ENCODE results near the gene TCERG1L.
"Not testable (repeated sequence)": the region's sequence is repeated elsewhere in the genome, so short reads cannot be mapped to it uniquely, and the experiment has no call there.

Gene TCERG1L

GRCh38 chr10:131246775-131247174 lies 64.7 kb downstream of the TCERG1L start:
- no peak for DNase-seq

DNA sequence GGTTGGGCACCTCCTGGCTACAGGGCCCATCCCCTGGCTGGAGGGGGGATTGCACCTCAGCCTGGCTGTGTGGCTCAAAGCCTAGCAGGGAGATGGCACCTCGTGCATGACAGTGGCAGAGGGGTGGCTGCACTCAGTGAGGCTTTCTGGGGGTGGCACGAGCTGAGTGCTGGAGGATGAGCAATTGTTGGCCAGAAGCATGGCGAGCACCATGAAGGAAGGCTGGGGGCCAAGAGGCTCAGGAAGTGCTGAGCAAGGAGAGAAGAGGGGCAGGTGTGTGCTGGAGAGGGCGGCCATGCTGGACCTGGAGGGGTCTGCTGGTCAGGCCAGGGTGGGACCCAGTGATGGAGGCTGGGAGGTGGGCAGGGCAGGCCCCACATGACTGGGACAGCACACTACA lies 65.4 kb downstream of the TCERG1L start:
- no peak for DNase-seq

DNA sequence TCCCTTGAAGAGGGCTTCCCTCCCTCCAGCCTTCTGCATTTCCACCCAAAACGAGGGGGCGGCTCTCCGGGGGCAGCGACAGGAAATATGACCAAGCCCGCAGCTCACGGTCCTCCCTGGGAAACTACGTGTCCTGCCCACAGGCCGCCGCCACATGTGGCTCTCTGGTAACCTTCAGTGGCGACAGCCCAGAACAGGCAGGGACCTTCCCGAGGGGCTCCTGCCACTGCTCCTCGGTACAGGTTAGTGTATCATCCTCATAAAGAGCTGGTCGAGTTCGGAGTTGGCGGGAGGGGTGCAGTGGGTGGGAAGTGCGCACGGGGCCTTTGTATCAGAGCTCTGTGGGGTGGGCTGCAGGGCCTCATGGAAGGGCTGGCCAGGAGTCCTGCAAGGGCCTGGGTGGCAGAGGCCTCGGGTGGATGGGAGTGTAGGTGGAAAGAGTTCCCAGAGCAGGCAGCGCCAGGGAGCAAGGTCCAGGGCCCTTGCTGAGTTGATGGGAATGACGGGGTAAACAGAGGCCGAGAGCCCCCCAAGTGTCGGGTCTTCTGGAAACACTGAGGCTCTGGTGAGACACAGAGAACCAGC lies 66.0 kb downstream of the TCERG1L start:
- DNase-seq = no peak

DNA sequence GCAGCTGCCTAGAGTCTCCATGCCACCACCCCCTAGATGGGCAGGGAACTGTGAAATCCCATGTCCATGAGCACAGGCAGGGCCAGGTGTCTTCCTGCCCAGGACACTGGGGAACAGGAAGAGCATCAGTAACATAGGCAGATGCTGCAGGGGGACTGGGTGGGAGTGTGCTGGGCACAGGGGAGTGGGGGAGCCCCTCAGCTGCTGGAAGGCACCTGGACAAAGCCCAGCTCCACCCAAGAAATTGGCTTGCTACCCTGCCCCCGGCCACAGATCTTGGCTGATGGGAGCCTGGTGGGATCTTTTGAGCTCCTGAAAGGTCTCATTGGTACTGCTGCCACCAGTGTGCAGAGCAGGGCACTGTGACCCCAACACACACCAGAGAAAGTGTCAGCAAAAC lies 66.7 kb downstream of the TCERG1L start:
- DNase-seq = no peak

- no peak for DNase-seq
Observed at GRCh38 chr10:131243076-131243475, 68.4 kb downstream of the TCERG1L start.

DNA sequence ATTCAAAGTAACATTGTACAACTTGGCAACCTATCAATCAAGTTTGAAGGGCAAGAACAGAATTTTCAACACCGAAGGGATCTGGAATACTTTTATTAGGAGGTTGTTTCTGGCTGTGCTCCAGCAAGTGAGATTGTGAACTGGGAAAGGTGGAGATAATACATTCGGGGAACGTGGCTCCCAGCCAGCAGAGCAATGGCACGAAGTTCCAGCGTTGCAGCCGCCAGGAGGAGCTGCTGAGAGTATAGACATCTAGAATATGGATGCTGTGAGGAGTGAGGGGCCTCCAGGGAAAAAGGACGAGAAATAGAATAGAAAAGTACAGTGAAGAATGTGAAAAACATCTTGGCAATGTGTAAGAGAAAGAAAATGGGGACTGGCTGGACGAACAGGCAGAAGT lies 69.5 kb downstream of the TCERG1L start:
- DNase-seq = no peak

DNA sequence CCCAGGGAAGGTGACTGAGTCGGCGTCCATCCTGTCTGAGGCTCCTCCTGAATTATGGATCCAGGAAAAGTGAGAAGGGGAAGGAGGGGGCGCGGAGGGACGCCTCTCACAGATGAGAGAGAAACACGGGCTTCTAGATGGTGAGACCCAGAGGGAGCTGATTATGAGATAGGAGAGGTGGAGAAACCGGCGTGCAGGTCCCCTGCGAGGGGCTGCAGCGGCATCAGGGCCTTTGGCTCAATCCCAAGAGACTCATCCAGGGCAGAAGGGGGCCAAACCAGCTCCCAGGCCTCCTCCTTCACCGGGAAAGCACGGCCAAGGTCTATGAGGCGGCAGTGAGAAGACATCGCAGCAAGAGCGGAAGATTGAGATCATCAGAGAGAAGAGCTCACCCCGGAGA lies 70.8 kb downstream of the TCERG1L start:
- no peak for DNase-seq

- no peak for DNase-seq
Observed at GRCh38 chr10:131239926-131240325, 71.6 kb downstream of the TCERG1L start.

GRCh38 chr10:131239450-131239849 lies 72.1 kb downstream of the TCERG1L start:
- no peak for DNase-seq

DNA sequence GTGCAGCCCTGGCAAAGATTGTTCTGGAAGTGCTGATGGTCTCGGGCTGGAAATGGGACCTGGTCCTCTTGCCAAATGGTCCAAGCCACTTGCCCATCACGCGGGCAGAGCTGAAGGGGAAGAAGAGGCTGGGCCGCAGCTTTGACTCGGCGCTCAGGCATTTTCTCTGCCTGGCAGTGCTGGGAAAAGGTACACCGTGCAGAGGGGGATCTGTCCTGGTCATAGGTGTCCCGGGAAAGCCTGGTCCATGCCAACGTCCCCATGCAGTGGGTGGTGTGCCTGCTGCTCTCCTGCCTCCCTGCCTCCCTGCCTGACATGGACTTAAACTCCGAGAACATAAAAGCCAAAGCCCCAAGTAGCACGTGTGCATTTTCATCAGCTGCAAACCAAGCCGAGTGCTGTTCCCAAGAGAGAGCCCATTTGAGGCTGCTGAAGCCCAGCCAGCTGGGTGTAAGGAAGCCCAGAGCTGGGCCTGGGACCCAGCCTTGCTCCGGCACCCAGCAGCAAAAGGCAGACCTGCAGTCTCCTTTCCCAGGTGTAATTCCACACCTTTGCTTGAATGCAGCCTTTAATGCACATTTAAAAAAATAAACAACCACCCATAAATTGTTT lies 72.7 kb downstream of the TCERG1L start:
- DNase-seq = no peak

DNA sequence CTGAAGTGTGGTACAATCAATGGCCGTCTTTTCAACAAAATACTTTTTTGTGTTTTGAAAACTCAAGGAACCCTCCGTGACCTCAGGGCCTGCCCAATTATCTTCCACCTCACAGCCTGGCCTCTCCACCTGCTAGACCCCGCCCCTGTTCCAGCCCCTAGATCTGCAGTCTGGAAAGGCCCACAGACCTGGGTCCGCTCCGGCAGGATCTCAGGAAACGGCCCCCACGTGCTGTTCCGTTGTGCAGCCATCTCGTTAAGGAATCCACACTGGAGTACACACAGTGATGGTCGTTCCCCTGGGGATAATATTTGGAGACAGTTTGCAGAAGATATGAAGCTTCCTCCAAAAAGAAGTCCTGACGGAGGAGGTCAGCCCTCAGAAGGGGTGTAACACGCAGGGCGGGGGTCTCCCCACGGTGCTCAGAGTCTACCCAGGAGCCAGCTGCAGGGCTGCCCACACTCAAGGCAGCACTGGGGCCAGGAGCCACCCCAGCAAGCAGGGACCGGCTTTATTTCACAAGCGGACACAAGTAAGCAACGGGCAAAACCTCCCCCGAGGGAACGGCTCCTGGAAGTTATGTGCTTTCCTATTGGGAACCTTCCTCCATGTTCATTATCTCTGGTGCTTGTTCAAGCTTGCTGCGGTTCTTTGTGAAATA lies 73.4 kb downstream of the TCERG1L start:
- no peak for DNase-seq

- not testable (repeated sequence) for DNase-seq
Observed at GRCh38 chr10:131234606-131235005, 76.9 kb downstream of the TCERG1L start.

GRCh38 chr10:131233611-131234258 lies 77.8 kb downstream of the TCERG1L start:
- no peak for DNase-seq

DNA sequence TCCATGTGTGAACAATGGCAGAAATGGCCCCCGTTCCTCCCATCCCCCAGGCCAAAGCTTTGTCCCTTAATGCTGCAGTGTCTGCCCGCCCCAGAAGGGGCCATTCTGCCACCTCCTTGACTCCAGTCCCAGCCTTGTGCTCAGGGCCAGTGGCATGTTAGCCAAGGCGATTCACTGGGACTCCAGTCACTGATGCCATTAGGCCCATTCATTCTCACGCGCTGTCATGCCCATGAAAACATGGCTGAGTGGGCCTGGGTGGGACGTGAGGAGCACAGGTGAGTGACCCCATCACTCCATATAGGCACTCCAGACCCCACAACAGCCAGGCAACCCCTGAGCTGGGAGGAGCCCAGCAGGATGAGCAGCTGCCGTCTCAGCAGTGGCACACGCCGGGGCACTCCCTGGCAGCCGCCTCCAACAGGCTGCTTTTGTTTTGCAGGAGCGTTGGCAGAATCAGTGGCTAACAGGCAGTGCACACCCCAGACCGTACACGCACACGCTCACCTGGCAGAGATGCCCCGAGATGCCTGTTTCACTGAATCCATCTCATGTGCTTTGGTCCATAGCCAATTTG lies 79.5 kb downstream of the TCERG1L start:
- DNase-seq = no peak

- DNase-seq = no peak
Observed at GRCh38 chr10:131231323-131231964, 80.1 kb downstream of the TCERG1L start.

- DNase-seq = no peak
Observed at GRCh38 chr10:131230641-131231322, 80.7 kb downstream of the TCERG1L start.

DNA sequence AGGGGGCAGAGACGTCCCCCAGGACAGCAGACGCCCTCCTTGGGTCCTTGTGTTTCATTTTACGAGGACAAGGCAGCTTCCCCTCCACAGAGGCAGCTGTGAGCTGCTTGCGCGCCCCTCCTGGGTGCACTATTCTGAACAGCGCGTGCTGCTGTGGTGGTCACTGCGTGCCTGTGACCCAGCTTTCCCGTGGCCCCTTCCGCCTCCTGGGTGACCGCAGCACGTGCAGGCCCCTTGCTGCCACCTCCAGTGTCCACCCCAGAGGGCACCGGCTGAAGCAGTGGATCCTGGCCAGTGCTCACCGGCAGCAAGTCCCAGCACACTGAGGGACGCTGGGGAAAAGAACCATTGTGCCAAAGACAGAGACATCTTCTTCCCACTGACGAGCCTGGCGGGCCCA lies 81.4 kb downstream of the TCERG1L start:
- no peak for DNase-seq

DNA sequence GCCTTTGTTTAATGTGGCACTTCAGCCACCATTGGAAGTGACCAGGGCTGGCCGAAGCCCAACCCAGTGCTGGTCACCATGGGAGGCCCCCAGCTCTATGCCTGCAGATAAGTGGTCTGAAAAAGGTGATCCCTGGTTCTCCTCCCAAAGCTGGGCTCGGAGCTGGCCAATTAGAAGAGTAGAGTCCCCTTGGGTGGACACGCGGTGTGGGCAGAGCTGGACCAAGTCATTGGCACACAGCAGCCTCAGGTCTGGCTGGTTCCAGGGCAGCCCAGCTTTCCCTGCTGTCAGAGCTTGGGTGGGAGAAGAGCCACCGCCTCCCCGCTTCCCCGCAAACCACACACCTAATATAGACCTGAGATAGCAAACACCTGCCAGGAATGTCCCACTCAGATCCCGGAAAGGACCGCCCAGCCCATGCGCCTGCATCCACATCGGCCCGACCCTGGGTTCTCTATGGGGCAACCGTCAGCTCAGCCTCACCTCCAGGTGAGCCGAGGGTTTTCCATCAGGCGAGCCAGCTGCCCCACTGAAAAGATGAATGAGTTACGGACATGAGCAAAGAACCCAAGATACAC lies 84.3 kb downstream of the TCERG1L start:
- DNase-seq = no peak

- DNase-seq = no peak
Observed at GRCh38 chr10:131226446-131227162, 84.9 kb downstream of the TCERG1L start.

GRCh38 chr10:131224106-131224505 lies 87.4 kb downstream of the TCERG1L start:
- no peak for DNase-seq

- DNase-seq = no peak
Observed at GRCh38 chr10:131223422-131223821, 88.1 kb downstream of the TCERG1L start.
